HG02588 (cell line): Measurements from ENCODE around the gene ADARB1.

Experiments
- ATAC-seq: cut with Tn5 transposase; IDR thresholded peaks from one replicate; pipeline ENCODE4 v1.9.1; 2021; ENCODE audit warnings: mild to moderate bottlenecking, moderate library complexity; ENCODE audit not compliant: unreplicated experiment

ADARB1 gene

DNA sequence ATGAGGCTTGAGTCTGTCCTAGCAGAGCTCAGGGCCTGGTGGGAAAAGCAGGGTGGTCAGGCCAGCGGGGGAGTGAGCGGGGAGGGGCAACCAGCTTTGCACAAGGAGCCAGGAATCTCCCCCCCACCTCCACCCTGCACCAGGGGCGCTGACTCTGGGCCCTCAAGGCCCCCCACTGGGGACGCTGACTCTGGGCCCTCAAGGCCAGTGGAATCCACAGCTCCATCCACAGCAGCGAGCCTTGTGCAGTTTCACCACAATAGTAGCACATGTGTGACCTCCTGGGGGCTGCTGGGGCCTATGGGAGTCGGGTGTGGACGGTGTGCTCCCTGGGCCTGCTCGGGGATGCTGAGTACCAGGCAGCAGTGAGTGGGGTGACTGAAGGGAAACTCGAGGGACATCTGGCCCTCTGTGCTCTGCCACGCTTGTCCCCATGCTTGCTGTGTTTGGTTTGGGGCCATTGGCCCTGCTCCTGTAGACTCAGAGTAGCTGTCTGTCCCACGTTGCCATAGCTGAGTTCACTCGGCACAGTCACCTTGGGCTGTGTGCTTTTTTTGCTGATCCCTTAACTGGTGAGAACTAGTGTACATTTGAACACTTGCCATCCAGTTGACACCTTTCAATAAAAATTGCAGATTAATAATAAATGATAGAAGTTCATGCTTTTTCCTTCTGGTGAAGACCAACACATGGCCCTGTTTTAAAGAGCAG, 89.2 kb downstream of the ADARB1 start:
- ATAC-seq = no peak

DNA sequence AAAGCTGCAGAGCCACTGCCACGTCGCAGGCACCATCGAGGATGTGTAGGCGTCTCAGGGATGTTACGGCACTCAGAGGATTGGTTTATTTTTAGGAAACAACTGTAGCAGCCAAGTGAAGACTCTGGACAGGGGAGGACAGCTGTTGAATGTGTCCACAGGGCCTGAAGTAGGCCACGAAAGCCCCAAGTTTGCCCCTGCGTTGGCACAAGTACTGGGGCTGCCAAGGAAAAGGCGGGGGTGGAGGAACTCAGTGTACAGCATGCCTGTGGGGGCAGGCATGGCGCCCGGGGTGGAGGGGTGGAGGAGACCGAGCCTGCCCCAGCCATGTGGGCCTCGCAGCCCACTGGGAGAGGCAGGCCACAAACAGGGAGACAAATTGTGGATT, 89.7 kb downstream of the ADARB1 start:
- ATAC-seq = no peak

DNA sequence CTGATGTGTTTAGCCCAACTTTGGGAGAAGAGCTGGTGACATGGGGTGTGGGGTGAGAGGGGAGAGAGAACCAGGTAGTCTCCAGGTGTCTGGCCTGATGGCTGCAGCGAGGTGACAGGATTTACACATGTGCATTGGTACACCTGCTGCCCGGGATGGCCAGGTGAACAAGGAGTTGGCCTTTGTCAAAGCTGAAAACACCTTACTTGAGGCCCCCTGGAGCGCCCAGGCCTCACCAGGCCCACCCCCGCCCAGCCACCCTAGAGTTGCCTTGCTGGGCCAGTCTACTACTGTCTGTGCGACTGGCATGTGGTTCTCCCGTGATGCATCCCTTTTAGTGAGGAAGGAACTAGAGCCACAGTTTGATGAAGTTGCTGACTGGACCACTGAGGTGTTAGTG, 90.5 kb downstream of the ADARB1 start:
- ATAC-seq = no peak

DNA sequence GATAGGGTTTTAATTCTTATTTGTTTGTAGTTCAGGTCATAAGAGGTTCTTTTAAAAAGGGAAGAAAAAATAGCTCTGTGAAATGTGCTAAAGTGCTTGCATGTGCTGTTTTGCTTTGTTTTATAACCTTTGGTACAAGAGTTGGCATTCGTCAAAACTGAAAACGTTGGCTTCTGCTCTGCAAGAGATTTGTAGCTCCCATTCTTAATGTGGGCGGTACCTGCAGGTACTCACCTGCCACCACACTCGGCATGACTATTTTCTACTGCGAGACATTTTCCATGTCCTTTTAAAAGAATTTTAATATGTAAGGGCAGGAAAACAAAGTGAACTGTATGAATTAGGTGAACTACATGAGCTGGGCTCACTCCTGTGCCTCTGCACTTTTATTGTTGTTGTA, 92.6 kb downstream of the ADARB1 start:
- ATAC-seq = no peak

DNA sequence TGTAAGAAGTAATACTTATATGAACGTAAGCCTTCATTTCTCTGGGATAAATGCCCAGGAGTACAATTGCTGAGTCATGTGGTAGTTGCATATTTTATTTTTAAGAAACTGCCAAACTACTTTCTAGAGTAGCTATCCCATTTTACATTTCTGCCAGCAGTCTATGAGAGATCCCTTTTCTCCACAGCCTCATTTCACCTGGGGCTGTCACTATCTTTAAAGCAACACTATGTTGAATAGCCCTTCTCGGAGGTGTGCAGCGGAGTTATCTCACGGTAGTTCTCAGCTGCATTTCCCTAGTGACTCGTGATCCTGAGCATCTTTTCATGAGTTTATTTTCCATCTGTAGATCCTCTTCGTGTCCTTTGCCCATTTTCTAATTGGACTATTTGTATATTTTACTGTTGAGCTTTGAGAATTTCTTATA, 93.4 kb downstream of the ADARB1 start:
- ATAC-seq = no peak

DNA sequence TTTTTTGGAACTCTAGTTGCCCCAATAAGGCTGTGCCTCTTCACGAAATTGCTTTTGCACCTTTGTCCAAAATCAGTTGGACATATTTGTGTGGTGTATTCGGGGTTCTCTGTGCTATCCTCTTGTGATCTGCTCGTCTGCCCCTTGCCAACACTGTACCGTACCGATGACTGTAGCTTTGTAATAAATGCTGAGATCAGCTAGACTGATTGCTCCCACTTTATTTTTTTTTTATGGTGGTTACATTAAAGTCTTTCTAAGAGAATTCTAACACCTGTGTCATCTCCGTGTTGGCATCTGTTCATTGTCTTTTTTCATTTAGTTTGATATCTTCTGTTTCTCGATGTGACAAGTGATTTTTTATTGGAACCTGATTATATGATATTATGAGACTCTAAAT, 94.1 kb downstream of the ADARB1 start:
- no peak for ATAC-seq

DNA sequence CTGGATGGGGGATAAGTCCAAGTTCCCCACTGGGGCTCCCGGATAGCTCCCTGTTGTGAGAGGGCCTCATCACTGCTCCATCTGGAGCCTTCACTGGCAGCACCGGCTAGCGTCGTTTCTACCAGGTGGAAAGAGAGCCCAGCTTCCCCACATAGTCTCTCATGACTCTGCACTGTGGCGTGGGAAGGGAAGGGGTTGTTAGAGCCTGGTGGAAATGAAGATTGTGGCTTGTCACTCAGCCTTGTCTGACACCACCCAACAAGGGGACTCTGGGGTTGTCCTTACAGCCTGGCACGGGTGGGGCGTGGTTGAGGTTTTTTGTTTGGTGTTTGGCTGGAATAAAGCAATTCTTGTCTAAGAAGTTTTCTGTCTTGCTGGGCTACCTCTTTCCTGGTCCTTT, 94.6 kb downstream of the ADARB1 start:
- ATAC-seq = no peak

DNA sequence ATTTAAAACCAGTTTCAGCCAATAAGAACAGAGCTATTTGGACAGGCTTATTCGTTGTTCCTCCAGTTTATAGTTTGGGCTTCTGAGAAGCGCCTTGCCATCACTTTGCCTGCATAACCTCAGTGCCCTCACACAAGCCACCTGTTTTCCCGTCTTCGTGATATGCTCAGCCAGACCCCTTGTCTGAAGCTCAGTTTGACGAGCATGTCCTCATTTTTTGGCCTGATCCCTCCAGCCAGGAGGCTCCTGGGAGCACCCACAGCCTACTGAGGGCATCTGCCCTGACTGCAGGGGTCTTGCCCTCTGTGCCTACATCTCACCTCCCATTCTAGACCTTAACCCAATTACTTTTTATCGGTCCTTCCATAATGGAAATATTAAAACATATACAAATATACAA, 95.3 kb downstream of the ADARB1 start:
- no peak for ATAC-seq

DNA sequence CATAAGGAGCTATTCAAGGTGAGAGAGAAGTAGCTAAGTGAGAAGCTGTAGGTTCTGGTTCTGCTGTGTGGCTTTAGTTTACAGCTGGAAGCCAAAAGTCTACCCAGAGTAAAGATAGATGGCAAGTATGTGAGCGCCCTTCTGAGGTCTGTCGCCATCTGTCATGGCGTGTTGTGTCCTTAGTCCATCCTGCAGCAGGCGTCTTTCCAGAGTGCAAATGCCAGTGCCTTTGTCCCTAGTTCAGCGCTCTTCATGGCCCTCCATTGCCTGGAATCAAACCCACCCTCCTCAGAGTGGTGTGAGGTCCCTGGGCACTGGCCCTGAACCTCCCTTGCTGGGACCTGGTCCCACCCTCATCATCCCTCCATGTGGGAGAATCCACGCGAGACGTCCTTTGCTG, 96.6 kb downstream of the ADARB1 start:
- no peak for ATAC-seq

DNA sequence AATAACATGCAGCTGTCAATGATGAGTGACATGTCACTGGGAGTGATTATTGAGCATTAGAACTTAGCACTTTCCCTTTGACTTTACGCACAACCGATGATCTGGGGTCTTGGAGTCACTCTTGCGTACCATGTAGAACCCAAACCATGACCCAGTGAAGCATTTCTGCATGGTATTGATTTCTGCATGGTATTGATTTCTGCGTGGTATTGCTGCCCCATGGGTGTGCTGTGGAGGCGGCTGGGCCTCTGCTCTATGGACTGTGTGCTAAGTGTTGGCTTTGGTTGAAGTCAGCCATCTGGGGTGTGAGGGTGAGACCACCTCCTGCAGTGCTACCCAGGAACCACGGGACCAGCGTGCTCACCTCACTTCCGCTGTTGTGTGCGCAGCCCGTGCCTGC, 98.0 kb downstream of the ADARB1 start:
- ATAC-seq = no peak

DNA sequence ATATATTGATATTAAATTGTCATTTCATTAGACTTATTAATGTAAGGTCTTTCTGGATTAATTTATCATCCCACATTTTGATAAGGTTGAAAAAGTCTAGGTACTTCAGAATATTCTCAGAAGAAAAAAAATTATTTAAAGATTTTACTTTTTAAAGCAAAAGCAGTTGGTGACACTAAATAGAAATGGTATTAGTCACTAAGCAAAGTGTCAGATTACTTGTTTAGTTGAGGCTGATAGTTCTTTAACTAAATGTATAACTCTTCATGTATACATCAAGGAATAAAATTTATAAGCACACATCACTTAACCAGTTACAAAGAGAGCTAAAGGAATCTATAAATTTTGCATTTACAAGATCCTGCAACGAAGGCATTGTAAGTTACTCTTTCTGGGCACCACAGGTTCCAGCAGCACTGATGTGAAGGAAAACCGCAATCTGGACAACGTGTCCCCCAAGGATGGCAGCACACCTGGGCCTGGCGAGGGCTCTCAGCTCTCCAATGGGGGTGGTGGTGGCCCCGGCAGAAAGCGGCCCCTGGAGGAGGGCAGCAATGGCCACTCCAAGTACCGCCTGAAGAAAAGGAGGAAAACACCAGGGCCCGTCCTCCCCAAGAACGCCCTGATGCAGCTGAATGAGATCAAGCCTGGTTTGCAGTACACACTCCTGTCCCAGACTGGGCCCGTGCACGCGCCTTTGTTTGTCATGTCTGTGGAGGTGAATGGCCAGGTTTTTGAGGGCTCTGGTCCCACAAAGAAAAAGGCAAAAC, 101.1 kb downstream of the ADARB1 start:
- ATAC-seq = no peak

DNA sequence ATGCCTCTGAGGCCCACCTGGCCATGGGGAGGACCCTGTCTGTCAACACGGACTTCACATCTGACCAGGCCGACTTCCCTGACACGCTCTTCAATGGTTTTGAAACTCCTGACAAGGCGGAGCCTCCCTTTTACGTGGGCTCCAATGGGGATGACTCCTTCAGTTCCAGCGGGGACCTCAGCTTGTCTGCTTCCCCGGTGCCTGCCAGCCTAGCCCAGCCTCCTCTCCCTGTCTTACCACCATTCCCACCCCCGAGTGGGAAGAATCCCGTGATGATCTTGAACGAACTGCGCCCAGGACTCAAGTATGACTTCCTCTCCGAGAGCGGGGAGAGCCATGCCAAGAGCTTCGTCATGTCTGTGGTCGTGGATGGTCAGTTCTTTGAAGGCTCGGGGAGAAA, 101.8 kb downstream of the ADARB1 start:
- no peak for ATAC-seq

DNA sequence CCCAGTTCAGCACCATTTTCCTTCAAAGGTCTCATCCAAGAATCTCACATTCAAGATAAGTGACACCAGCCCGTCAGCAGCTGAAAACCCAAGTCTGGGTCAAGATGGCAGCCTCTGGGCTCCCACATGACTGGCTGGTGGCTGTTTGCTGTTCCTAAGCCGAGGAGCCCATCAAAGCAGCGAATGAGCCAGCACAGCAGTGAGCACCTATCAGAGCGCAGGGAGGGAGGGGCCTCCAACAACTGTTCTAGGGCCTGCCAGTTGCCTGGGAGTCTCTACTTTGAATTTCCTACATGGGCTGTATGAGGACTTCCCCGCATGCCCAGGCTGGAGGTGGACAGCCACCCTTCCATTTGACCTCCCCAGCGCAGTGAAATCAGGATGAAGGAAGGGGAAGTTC, 102.7 kb downstream of the ADARB1 start:
- ATAC-seq = no peak

DNA sequence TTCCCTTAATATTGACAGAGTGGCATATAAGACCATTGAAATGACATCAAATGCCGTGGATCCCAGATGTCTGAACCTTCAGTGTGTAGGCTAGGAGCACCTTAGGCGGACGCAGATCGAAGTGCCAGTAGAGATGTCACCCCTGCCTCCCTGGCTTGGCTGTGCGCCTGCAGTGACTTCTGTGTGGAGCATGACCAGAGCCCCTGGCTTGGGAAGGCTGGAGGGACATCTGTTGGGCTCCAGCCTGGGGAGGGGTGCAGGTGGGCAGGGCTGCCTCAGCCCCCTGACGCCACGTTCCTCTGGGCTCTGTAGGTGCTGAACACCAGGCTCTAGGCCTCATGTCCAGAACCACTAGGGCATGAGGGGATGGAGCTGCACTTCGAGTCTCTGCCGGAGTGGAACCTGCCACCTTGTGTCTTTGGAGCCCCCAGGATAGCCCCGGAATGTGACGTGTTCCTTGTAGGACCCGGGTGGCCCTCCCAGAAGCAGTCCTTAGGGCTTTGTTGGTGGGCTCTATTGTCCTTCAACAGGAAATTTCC, 103.8 kb downstream of the ADARB1 start:
- ATAC-seq = no peak

DNA sequence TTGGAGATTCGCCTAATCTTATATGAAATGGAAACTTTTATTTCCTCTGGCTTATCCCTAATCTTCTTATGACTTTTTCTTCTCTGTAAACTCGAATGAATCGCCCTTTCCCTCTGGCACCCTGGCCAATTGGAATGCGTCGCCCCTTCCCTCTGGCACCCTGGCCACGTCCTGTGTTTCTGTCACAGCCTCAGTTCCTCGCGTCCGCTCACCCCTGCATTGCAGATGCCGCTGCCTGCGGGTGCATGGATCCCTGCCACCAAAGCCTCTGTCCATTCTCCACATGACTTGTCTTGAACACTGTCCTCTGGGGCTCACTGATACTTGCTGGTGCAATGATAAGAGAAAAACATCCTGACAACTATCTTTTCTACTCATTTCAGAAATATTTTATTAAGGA, 104.6 kb downstream of the ADARB1 start:
- no peak for ATAC-seq

DNA sequence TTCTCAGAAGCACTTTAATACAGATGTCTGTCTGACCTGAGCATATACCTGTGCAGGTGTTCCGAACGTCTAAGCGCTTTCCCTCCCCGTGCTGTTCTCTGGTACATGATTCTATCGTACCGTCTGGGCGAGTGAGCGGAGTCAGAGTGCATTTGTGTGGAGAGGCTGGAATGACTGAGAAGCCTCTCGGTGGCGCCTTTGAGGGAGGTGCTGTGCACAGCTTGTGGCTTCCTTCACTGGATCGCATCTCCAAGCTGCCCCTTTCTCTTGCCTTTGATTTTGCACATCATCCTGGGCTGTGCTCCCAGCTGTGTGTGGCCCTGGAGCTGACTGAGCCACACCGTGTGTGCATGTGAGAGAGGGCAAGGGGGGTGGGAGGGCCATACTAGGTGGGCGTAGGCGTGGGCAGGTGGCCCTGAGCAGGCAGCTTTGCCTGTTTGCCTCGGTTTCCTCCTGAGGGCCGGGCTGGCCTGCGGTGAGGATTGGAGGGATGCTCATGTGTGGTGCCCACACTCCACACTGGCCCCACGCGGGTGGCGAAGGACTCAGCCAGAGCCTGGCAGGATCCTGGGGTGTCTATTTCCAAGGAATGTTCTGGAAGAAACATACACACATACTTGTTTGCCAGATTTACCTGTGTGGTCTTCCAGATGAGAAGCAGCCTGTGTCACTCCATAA, 105.3 kb downstream of the ADARB1 start:
- ATAC-seq = no peak

DNA sequence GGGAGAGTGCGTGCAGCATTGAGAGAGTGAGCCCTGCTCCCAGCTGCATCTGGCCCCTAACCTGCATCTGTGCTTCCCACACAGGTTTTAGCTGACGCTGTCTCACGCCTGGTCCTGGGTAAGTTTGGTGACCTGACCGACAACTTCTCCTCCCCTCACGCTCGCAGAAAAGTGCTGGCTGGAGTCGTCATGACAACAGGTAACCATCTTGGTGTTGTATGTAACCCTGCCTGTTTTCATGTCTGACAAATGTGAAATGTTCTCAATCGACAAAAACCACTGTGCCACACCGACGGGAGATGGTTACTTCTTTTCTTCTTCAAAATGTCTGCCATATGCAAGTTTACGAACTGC, 105.8 kb downstream of the ADARB1 start:
- no peak for ATAC-seq

DNA sequence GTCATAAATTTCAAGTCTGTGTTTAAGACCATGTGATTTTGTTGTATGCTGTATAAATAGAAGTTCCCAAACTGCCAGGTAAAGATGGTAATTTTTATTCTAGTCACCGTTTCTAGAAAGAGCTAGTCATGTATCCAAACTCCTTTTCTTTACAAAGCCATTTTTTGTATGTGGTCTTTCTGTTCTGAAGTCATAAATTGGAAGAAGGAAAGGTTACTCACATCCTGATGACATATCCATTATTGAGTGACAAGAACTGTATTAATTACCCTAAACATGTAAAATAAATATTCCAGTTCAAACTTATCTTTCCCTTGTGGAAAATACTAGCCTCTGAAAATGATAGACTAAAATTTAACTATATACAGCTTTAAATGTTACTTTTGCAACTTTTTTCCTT, 108.6 kb downstream of the ADARB1 start:
- no peak for ATAC-seq

DNA sequence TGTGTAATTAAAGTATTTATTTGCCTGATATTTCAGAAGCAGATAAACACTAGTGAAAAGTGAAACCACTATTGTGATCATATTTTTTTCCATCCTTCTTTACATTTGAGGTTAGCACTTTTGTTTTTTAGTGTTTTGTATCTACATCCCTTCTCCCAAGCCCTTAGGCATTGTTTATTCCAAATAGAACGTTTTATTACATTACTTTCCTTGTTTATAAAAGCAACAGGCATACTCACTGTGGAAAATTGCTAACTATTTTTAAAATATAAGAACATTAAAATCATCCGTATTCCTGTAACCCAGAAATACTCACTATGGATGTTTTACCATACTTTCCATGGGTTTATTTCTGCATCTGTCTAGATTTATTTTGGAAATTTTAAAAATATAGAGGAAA, 109.5 kb downstream of the ADARB1 start:
- no peak for ATAC-seq

DNA sequence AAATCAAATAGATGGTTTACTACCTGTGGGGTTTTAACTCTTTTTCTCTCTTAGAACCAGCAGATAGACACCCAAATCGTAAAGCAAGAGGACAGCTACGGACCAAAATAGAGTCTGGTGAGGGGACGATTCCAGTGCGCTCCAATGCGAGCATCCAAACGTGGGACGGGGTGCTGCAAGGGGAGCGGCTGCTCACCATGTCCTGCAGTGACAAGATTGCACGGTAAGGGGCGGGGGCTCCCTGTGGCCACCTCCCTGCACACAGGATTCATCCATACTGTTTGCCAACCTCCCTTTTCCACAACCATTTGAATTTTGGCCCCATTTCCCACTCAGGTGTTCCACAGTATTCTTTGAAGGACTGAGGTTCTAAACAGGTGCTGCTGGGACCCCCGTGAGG, 110.5 kb downstream of the ADARB1 start:
- no peak for ATAC-seq

DNA sequence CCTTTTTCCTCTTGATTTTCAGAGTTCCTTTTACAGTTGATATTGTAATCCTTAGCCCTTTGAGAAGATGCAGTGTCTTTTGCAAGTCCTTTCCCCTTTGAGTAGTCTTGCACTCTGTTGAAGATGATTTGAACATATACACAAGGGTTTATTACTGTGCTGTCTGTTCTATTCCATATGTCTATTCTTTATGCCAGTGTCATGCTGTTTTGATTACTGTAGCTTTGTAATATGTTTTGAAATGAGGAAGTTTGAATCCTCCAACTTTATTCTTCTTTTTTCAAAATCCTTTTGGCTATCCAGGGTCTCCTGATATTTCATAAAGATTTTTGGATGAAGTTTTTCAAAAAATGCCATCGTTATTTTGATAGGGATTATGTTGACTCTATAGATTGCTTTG, 112.3 kb downstream of the ADARB1 start:
- ATAC-seq = no peak

DNA sequence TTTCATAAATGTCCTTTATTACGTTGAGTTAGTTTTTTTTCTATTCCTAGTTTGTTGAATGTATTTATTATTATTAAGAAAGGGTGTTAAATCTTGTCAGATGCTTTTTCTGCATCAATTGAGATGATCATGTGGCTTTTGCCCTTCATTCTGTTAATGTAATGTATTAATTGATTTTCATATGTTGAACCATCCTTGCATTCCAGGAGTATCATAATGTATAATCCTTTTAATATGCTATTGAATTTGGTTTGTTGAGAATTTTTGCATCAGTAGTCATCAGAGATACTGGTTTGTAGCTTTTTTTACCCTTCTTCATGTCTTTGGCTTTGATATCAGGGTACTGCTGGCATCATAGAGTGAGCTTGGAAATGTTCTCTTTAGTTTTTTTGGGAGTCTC, 113.3 kb downstream of the ADARB1 start:
- ATAC-seq = no peak
